Measurements from ENCODE around the gene THYN1. TPM values are rescaled to one million over a fixed set of nuclear protein-coding genes. Genes with fewer than 3 reads are reported as not detected.

THYN1 gene
- total and polyA plus RNA-seq, 2 donors (not counting 3 experiments of a cell fraction or from before 2014, with no cell fraction given), result 35.7 to 38.0 TPM

- DNase-seq (ENCODE audit: low read depth, low spot score) (no peak), FAIRE-seq (no peak)
- Histone ChIP-seq H3K4me2 (ENCODE audit: insufficient read depth, low read length) (no peak overlapping the region), H3K4me1 (ENCODE audit: control insufficient read depth, extremely low read depth, insufficient read depth, low read length) (no peaks in the 10 kb centered on the region), H2AFZ (ENCODE audit: low read depth, low read length) (no peak overlapping the region), H3K27ac (ENCODE audit: insufficient read depth, low read depth, low read length) (no peak overlapping the region), H3K9ac (replicated peaks; ENCODE audit: extremely low read depth, insufficient read depth, low read length) (no peak overlapping the region), H3K9me1 (replicated peaks; ENCODE audit: control insufficient read depth, extremely low read depth, insufficient read depth, low read length) (no peaks in the 10 kb centered on the region), H3K27me3 (ENCODE audit: control insufficient read depth in 2 of 2, insufficient read depth in 2 of 2, low read length in 2 of 2) (no peaks in the 10 kb centered on the region), H4K20me1 (replicated peaks; ENCODE audit: control insufficient read depth, extremely low read depth, insufficient read depth, low read length) (no peaks in the 10 kb centered on the region), H3K9me3 (replicated peaks; ENCODE audit: control insufficient read depth, insufficient read depth, low read length) (no peaks in the 10 kb centered on the region), H3K79me2 (ENCODE audit: control insufficient read depth, insufficient read depth, low read length) (no peaks in the 10 kb centered on the region), H3K36me3 (ENCODE audit: control insufficient read depth in 2 of 2, extremely low read depth in 1 of 2, insufficient read depth in 2 of 2, low read length in 2 of 2) (peaks cover 5 to 48% of the 10 kb centered on the region in 2 experiments), H3K4me3 (replicated peaks in 1 of 3; ENCODE audit: insufficient read depth in 1 of 3, low read depth in 1 of 3, low read length in 3 of 3) (no peak overlapping the region)
- POLR2A ChIA-PET, result no interaction called here
- TF ChIP-seq, protein P1, sequence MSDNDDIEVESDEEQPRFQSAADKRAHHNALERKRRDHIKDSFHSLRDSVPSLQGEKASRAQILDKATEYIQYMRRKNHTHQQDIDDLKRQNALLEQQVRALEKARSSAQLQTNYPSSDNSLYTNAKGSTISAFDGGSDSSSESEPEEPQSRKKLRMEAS (IDR thresholded peaks at IDR 0.05; ENCODE audit: insufficient read depth, insufficient read length), result no peak
- TF ChIP-seq FOS (IDR thresholded peaks at IDR 0.05; ENCODE audit: borderline replicate concordance, insufficient read depth, low read length) (no peak), MYC (IDR thresholded peaks at IDR 0.05; ENCODE audit: low read depth, low read length) (no peak), JUN (IDR thresholded peaks at IDR 0.05; ENCODE audit: borderline replicate concordance, insufficient read depth, insufficient read length, low read depth) (no peak), EZH2 (IDR thresholded peaks at IDR 0.05; ENCODE audit: borderline replicate concordance, low read depth, low read length, severe bottlenecking) (no peak), GATA2 (IDR thresholded peaks at IDR 0.05; ENCODE audit: insufficient read depth, insufficient read length, low read depth, low read length) (no peak), POLR2A (IDR thresholded peaks at IDR 0.05; ENCODE audit: low read depth, low read length) (no peak), POLR2AphosphoS5 (IDR thresholded peaks at IDR 0.05; ENCODE audit: insufficient read depth, low read depth, low read length) (no peak), CTCF (IDR thresholded peaks at IDR 0.05; ENCODE audit: extremely low read depth in 1 of 2, insufficient read depth in 1 of 2, low read depth in 1 of 2, low read length in 2 of 2) (no peak)
- BruUV-seq (replicated peaks), result no TSS peak
- intact Hi-C loops (cut with micrococcal nuclease) (loop anchor here (1.0 kb wide), 1 partner anchor 37 kb away; no protein-coding TSS in a partner anchor), dilution Hi-C loops (cut with MboI; ENCODE audit: extremely low pct_ligation_motif_present, low sequenced_read_pairs) (no loop called here)
- CTCF ChIA-PET, result interaction anchor here (1.0 to 2.4 kb wide), 9 partner anchors 10 to 316 kb away, joined by 3 to 21 read pairs (median 4); partner anchors contain the start of genes ACAD8, NCAPD3 and VPS26B
These were observed 9.2 kb downstream of the THYN1 start for GRCh38 chr11:134243913-134244312.

All from endothelial cell of umbilical vein (primary cell).